Heart left ventricle (tissue), 13 donors: ENCODE measurements around the gene STARD3NL.

Experiments used
- CTCF ChIP-seq, 12 donors: fragments of 200-600 bp; sonication (generic) in 4 of 12; IDR thresholded peaks; one replicate each; pipeline versions ENCODE4 v1.5.0 to v1.8.0; 2018 to 2022; ENCODE audit warnings: antibody characterized with exemption in 12 of 12, mild to moderate bottlenecking in 5 of 12
- POLR2A ChIP-seq, 2 donors: fragments of 450-650 bp; IDR thresholded peaks; one replicate each; pipeline ENCODE4 v1.6.1; 2017; ENCODE audit warnings: antibody characterized with exemption in 2 of 2, mild to moderate bottlenecking in 2 of 2, moderate library complexity in 2 of 2
- donor health status: ischemic (EF 13 %, LVEDD 7.1; RV severe dilation, severe dysfunction).
- donor health status: DM: no; HTN: yes; CAD: no.
- donor health status: DM: no; HTN: no; CAD: no.
- donor health status: ischemic (EF 25% LVEDD 6.9; RV normal size, moderate dysfunction).
- donor health status: ischemic (EF 25% LVEDD 5.7; RV mildly dilated, moderate dysfunction).
- donor health status: ischemic (EF 35%, LVEDD 5.7; RV mildly dilated, moderate dysfunction).
- donor health status: nonischemic (EF 11% LVEDD 7.7; RV severe dilation, severe dysfunction).
- donor health status: DM: yes; HTN: yes; CAD: no.
- donor health status: PGD.
- donor health status: ischemic (EF 29% LVEDD 5.4; RV normal size, mild dysfunction).
- donor health status: nonischemic (EF 23%, LVEDD 6.1; RV moderate dilation, normal function).

DNA sequence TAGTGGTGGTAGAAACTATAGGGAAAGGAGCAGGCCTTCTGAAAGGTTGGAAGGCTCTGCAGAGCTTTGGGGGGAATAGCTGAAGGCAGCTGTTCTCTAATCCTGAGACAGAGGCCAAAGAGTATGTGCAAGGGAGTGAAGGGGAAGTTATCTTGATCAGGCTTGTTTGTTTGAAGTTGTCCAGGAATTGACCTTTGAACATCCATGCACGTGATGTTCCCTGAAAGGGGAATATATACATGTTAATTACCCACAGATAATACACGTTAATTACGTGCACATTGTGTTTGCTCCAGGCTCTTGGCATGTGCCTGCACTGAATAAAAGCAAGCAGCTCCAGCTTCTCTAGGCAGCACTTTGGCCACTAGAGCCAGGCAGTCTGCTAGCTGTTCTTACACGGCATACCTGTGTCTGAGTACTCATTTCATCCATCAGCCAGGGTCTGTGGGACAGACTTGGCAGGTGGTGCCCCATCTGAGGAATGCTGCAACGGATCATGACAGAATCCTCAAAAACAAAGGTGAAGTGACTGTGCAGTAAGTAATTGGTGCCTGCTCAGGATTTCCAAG, 18.0 kb upstream of the STARD3NL start:
- no peak for TF ChIP-seq CTCF (IDR thresholded peaks at IDR 0.05)
- TF ChIP-seq POLR2A (IDR thresholded peaks at IDR 0.05) = no peak
